ENCODE data around the gene CD24. TPM values are rescaled to one million over a fixed set of nuclear protein-coding genes. Genes with fewer than 3 reads are reported as not detected.

The CD24 gene
- total and polyA plus RNA-seq, 2 experiments from 2014 or later: 109 to 168 TPM

GRCh38 chr6:106966671-106967640, 7.6 kb downstream of the CD24 start:
- Histone ChIP-seq H3K36me3 (no peaks in the 10 kb centered on the region), H3K9me3 (ENCODE audit: low read depth) (no peaks in the 10 kb centered on the region), H3K4me1 (ENCODE audit: low read depth) (no peaks in the 10 kb centered on the region), H3K27me3 (no peaks in the 10 kb centered on the region), H3K4me3 (no peak overlapping the region), H3K27ac (no peak overlapping the region)
- no peak for TF ChIP-seq CTCF (IDR thresholded peaks at IDR 0.05; ENCODE audit: low read depth, low read length)
- DNase-seq (ENCODE audit: low read depth in 1 of 2, low spot score in 1 of 2): no peak

GRCh38 chr6:106966229-106966628, 8.3 kb downstream of the CD24 start:
- no peak overlapping the region for H3K27ac ChIP-seq
- H3K4me3 ChIP-seq: no peak overlapping the region
- H3K9me3 ChIP-seq (ENCODE audit: low read depth): no peaks in the 10 kb centered on the region
- no peak for DNase-seq (ENCODE audit: low read depth in 1 of 2, low spot score in 1 of 2)
- no peak for TF ChIP-seq CTCF (IDR thresholded peaks at IDR 0.05; ENCODE audit: low read depth, low read length)
- H3K4me1 ChIP-seq (ENCODE audit: low read depth): no peaks in the 10 kb centered on the region
- H3K36me3 ChIP-seq: no peaks in the 10 kb centered on the region
- H3K27me3 ChIP-seq: no peaks in the 10 kb centered on the region

GRCh38 chr6:106964954-106965353, 9.6 kb downstream of the CD24 start:
- no peaks in the 10 kb centered on the region for H3K36me3 ChIP-seq
- DNase-seq (ENCODE audit: low read depth in 1 of 2, low spot score in 1 of 2): no peak
- TF ChIP-seq CTCF (IDR thresholded peaks at IDR 0.05; ENCODE audit: low read depth, low read length): no peak
- no peak overlapping the region for H3K27ac ChIP-seq
- H3K4me3 ChIP-seq: no peak overlapping the region
- no peaks in the 10 kb centered on the region for H3K4me1 ChIP-seq (ENCODE audit: low read depth)
- no peaks in the 10 kb centered on the region for H3K27me3 ChIP-seq
- H3K9me3 ChIP-seq (ENCODE audit: low read depth): no peaks in the 10 kb centered on the region

GRCh38 chr6:106964099-106964498, 10.4 kb downstream of the CD24 start:
- H3K4me3 ChIP-seq: no peak overlapping the region
- no peaks in the 10 kb centered on the region for H3K27me3 ChIP-seq
- DNase-seq (ENCODE audit: low read depth in 1 of 2, low spot score in 1 of 2): no peak
- H3K27ac ChIP-seq: no peak overlapping the region
- no peaks in the 10 kb centered on the region for H3K36me3 ChIP-seq
- no peak for TF ChIP-seq CTCF (IDR thresholded peaks at IDR 0.05; ENCODE audit: low read depth, low read length)
- H3K9me3 ChIP-seq (ENCODE audit: low read depth): no peaks in the 10 kb centered on the region
- H3K4me1 ChIP-seq (ENCODE audit: low read depth): no peaks in the 10 kb centered on the region

- Histone ChIP-seq H3K4me3 (no peak overlapping the region), H3K27ac (no peak overlapping the region), H3K27me3 (no peaks in the 10 kb centered on the region), H3K4me1 (ENCODE audit: low read depth) (no peaks in the 10 kb centered on the region), H3K9me3 (ENCODE audit: low read depth) (no peaks in the 10 kb centered on the region), H3K36me3 (no peaks in the 10 kb centered on the region)
- TF ChIP-seq CTCF (IDR thresholded peaks at IDR 0.05; ENCODE audit: low read depth, low read length): no peak
- no peak for DNase-seq (ENCODE audit: low read depth in 1 of 2, low spot score in 1 of 2)
These were observed 11.0 kb downstream of the CD24 start for GRCh38 chr6:106963544-106963943.
